ENCODE measurements around the gene MEGF11.
"Not testable (repeated sequence)": the region's sequence is repeated elsewhere in the genome, so short reads cannot be mapped to it uniquely, and the experiment has no call there.

Gene MEGF11

GRCh38 chr15:66270932-66271331, 17.4 kb upstream of the MEGF11 start:
- H3K27ac ChIP-seq (ENCODE audit: low read length): no peak overlapping the region
- H3K4me1 ChIP-seq (ENCODE audit: control insufficient read depth in 1 of 2, insufficient read depth in 2 of 2, low read length in 2 of 2): no peaks in the 10 kb centered on the region
- H3K36me3 ChIP-seq (ENCODE audit: control insufficient read depth in 1 of 2, insufficient read depth in 2 of 2, low read length in 2 of 2): no peaks in the 10 kb centered on the region
- H3K9me3 ChIP-seq (ENCODE audit: control insufficient read depth in 1 of 2, low read length in 2 of 2): no peaks in the 10 kb centered on the region
- no peak overlapping the region for H3K4me3 ChIP-seq (ENCODE audit: low read depth in 1 of 2, low read length in 2 of 2)
- H3K27me3 ChIP-seq (ENCODE audit: low read depth, low read length): no peaks in the 10 kb centered on the region

GRCh38 chr15:66269326-66270090, 16.0 kb upstream of the MEGF11 start:
- Histone ChIP-seq H3K27me3 (ENCODE audit: low read depth, low read length) (no peaks in the 10 kb centered on the region), H3K4me1 (ENCODE audit: control insufficient read depth in 1 of 2, insufficient read depth in 2 of 2, low read length in 2 of 2) (no peaks in the 10 kb centered on the region), H3K9me3 (ENCODE audit: control insufficient read depth in 1 of 2, low read length in 2 of 2) (no peaks in the 10 kb centered on the region), H3K4me3 (ENCODE audit: low read depth in 1 of 2, low read length in 2 of 2) (no peak overlapping the region), H3K36me3 (ENCODE audit: control insufficient read depth in 1 of 2, insufficient read depth in 2 of 2, low read length in 2 of 2) (no peaks in the 10 kb centered on the region), H3K27ac (ENCODE audit: low read length) (no peak overlapping the region)

- Histone ChIP-seq H3K27ac (ENCODE audit: low read length) (no peak overlapping the region), H3K36me3 (ENCODE audit: control insufficient read depth in 1 of 2, insufficient read depth in 2 of 2, low read length in 2 of 2) (no peaks in the 10 kb centered on the region), H3K4me3 (ENCODE audit: low read depth in 1 of 2, low read length in 2 of 2) (no peak overlapping the region), H3K27me3 (ENCODE audit: low read depth, low read length) (no peaks in the 10 kb centered on the region), H3K9me3 (ENCODE audit: control insufficient read depth in 1 of 2, low read length in 2 of 2) (no peaks in the 10 kb centered on the region), H3K4me1 (ENCODE audit: control insufficient read depth in 1 of 2, insufficient read depth in 2 of 2, low read length in 2 of 2) (no peaks in the 10 kb centered on the region)
Measured at GRCh38 chr15:66264859-66265513, 11.4 kb upstream of the MEGF11 start.

GRCh38 chr15:66262837-66263236, 9.3 kb upstream of the MEGF11 start:
- not testable (repeated sequence) for H3K4me3 ChIP-seq (ENCODE audit: low read depth in 1 of 2, low read length in 2 of 2); H3K27me3 ChIP-seq (ENCODE audit: low read depth, low read length); H3K27ac ChIP-seq (ENCODE audit: low read length); H3K9me3 ChIP-seq (ENCODE audit: control insufficient read depth in 1 of 2, low read length in 2 of 2); H3K36me3 ChIP-seq (ENCODE audit: control insufficient read depth in 1 of 2, insufficient read depth in 2 of 2, low read length in 2 of 2); H3K4me1 ChIP-seq (ENCODE audit: control insufficient read depth in 1 of 2, insufficient read depth in 2 of 2, low read length in 2 of 2)

GRCh38 chr15:66261056-66261455, 7.5 kb upstream of the MEGF11 start:
- H3K27ac ChIP-seq (ENCODE audit: low read length): no peak overlapping the region
- no peaks in the 10 kb centered on the region for H3K36me3 ChIP-seq (ENCODE audit: control insufficient read depth in 1 of 2, insufficient read depth in 2 of 2, low read length in 2 of 2)
- H3K4me3 ChIP-seq (ENCODE audit: low read depth in 1 of 2, low read length in 2 of 2): no peak overlapping the region
- peaks cover 3% of the 10 kb centered on the region for H3K27me3 ChIP-seq (ENCODE audit: low read depth, low read length)
- no peaks in the 10 kb centered on the region for H3K9me3 ChIP-seq (ENCODE audit: control insufficient read depth in 1 of 2, low read length in 2 of 2)
- no peaks in the 10 kb centered on the region for H3K4me1 ChIP-seq (ENCODE audit: control insufficient read depth in 1 of 2, insufficient read depth in 2 of 2, low read length in 2 of 2)

GRCh38 chr15:66256692-66257091, 3.1 kb upstream of the MEGF11 start:
- Histone ChIP-seq H3K36me3 (ENCODE audit: control insufficient read depth in 1 of 2, insufficient read depth in 2 of 2, low read length in 2 of 2) (no peaks in the 10 kb centered on the region), H3K9me3 (ENCODE audit: control insufficient read depth in 1 of 2, low read length in 2 of 2) (no peaks in the 10 kb centered on the region), H3K27me3 (ENCODE audit: low read depth, low read length) (peaks cover 31% of the 10 kb centered on the region), H3K27ac (ENCODE audit: low read length) (no peak overlapping the region), H3K4me3 (ENCODE audit: low read depth in 1 of 2, low read length in 2 of 2) (no peak overlapping the region), H3K4me1 (ENCODE audit: control insufficient read depth in 1 of 2, insufficient read depth in 2 of 2, low read length in 2 of 2) (peaks cover 0 to 24% of the 10 kb centered on the region in 2 donors)

GRCh38 chr15:66254951-66255676, 1.6 kb upstream of the MEGF11 start:
- Histone ChIP-seq H3K4me3 (ENCODE audit: low read depth in 1 of 2, low read length in 2 of 2) (no peak overlapping the region), H3K27ac (ENCODE audit: low read length) (no peak overlapping the region), H3K36me3 (ENCODE audit: control insufficient read depth in 1 of 2, insufficient read depth in 2 of 2, low read length in 2 of 2) (no peaks in the 10 kb centered on the region), H3K27me3 (ENCODE audit: low read depth, low read length) (peaks cover 40% of the 10 kb centered on the region), H3K9me3 (ENCODE audit: control insufficient read depth in 1 of 2, low read length in 2 of 2) (no peaks in the 10 kb centered on the region), H3K4me1 (ENCODE audit: control insufficient read depth in 1 of 2, insufficient read depth in 2 of 2, low read length in 2 of 2) (peaks cover 0 to 24% of the 10 kb centered on the region in 2 donors)

- Histone ChIP-seq H3K4me1 (ENCODE audit: control insufficient read depth in 1 of 2, insufficient read depth in 2 of 2, low read length in 2 of 2) (peaks cover 0 to 24% of the 10 kb centered on the region in 2 donors), H3K27ac (ENCODE audit: low read length) (no peak overlapping the region), H3K36me3 (ENCODE audit: control insufficient read depth in 1 of 2, insufficient read depth in 2 of 2, low read length in 2 of 2) (no peaks in the 10 kb centered on the region), H3K4me3 (ENCODE audit: low read depth in 1 of 2, low read length in 2 of 2) (peak overlapping the region; percentile 60 to 84), H3K27me3 (ENCODE audit: low read depth, low read length) (peaks cover 40% of the 10 kb centered on the region), H3K9me3 (ENCODE audit: control insufficient read depth in 1 of 2, low read length in 2 of 2) (no peaks in the 10 kb centered on the region)
Measured at GRCh38 chr15:66254089-66254950, 770 bp upstream of the MEGF11 start.

- H3K4me1 ChIP-seq (ENCODE audit: control insufficient read depth in 1 of 2, insufficient read depth in 2 of 2, low read length in 2 of 2): peaks cover 0 to 24% of the 10 kb centered on the region in 2 donors
- no peaks in the 10 kb centered on the region for H3K36me3 ChIP-seq (ENCODE audit: control insufficient read depth in 1 of 2, insufficient read depth in 2 of 2, low read length in 2 of 2)
- no peak overlapping the region for H3K27ac ChIP-seq (ENCODE audit: low read length)
- peaks cover 40% of the 10 kb centered on the region for H3K27me3 ChIP-seq (ENCODE audit: low read depth, low read length)
- no peaks in the 10 kb centered on the region for H3K9me3 ChIP-seq (ENCODE audit: control insufficient read depth in 1 of 2, low read length in 2 of 2)
- H3K4me3 ChIP-seq (ENCODE audit: low read depth in 1 of 2, low read length in 2 of 2): peak overlapping the region; percentile 70 to 84
Measured at GRCh38 chr15:66252685-66253417, 699 bp downstream of the MEGF11 start.

- H3K4me1 ChIP-seq (ENCODE audit: control insufficient read depth in 1 of 2, insufficient read depth in 2 of 2, low read length in 2 of 2): peaks cover 0 to 24% of the 10 kb centered on the region in 2 donors
- H3K27ac ChIP-seq (ENCODE audit: low read length): no peak overlapping the region
- peaks cover 40% of the 10 kb centered on the region for H3K27me3 ChIP-seq (ENCODE audit: low read depth, low read length)
- no peaks in the 10 kb centered on the region for H3K36me3 ChIP-seq (ENCODE audit: control insufficient read depth in 1 of 2, insufficient read depth in 2 of 2, low read length in 2 of 2)
- peak overlapping the region; percentile 70 to 84 for H3K4me3 ChIP-seq (ENCODE audit: low read depth in 1 of 2, low read length in 2 of 2)
- no peaks in the 10 kb centered on the region for H3K9me3 ChIP-seq (ENCODE audit: control insufficient read depth in 1 of 2, low read length in 2 of 2)
Measured at GRCh38 chr15:66251790-66252684, 1.5 kb downstream of the MEGF11 start.
